Measurements from ENCODE around the gene ZSWIM3.
"Not testable (repeated sequence)": the region's sequence is repeated elsewhere in the genome, so short reads cannot be mapped to it uniquely, and the experiment has no call there.

The ZSWIM3 gene

DNA sequence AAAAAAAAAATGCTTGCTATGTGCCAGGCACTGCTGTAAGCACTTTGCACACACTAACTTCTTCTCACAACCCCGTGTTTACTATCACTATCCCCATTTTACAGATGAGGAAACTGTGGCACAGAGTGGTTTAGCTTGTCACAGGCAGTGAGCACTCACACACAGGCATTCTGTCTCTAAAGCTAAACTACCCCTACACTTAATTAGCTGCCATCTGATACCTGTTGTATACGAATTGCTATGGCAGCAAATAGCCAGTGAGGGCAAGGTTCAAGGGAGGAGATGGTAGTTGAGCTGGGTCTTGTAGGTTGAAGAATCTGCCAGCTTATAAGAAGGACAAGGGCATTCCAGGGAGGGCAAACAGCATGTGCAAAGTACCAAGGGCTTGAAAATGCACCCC, 35.5 kb upstream of the ZSWIM3 start:
- Histone ChIP-seq H3K27me3 (replicated peaks; ENCODE audit: control insufficient read depth, insufficient read depth, low read length) (peaks cover 7% of the 10 kb centered on the region), H3K9me3 (ENCODE audit: control insufficient read depth, low read length) (no peaks in the 10 kb centered on the region), H3K36me3 (ENCODE audit: control insufficient read depth, insufficient read depth, low read length, severe bottlenecking) (no peaks in the 10 kb centered on the region), H3K4me1 (ENCODE audit: control insufficient read depth, insufficient read depth, low read length) (peaks cover 38% of the 10 kb centered on the region), H3K4me3 (ENCODE audit: low read length) (no peak overlapping the region), H3K9ac (ENCODE audit: low read length) (no peak overlapping the region)
- DNase-seq (ENCODE audit: low read depth) = no peak

- Histone ChIP-seq H3K36me3 (ENCODE audit: control insufficient read depth, insufficient read depth, low read length, severe bottlenecking) (no peaks in the 10 kb centered on the region), H3K27me3 (replicated peaks; ENCODE audit: control insufficient read depth, insufficient read depth, low read length) (peaks cover 7% of the 10 kb centered on the region), H3K9ac (ENCODE audit: low read length) (peak overlapping the region; percentile 46), H3K9me3 (ENCODE audit: control insufficient read depth, low read length) (no peaks in the 10 kb centered on the region), H3K4me1 (ENCODE audit: control insufficient read depth, insufficient read depth, low read length) (peaks cover 38% of the 10 kb centered on the region), H3K4me3 (ENCODE audit: low read length) (no peak overlapping the region)
- DNase-seq (ENCODE audit: low read depth) = peak; percentile 67
These were observed 34.6 kb upstream of the ZSWIM3 start for GRCh38 chr20:45822857-45823256.

- Histone ChIP-seq H3K4me1 (ENCODE audit: control insufficient read depth, insufficient read depth, low read length) (peaks cover 43% of the 10 kb centered on the region), H3K9ac (ENCODE audit: low read length) (no peak overlapping the region), H3K9me3 (ENCODE audit: control insufficient read depth, low read length) (no peaks in the 10 kb centered on the region), H3K27me3 (replicated peaks; ENCODE audit: control insufficient read depth, insufficient read depth, low read length) (peaks cover 7% of the 10 kb centered on the region), H3K36me3 (ENCODE audit: control insufficient read depth, insufficient read depth, low read length, severe bottlenecking) (no peaks in the 10 kb centered on the region), H3K4me3 (ENCODE audit: low read length) (no peak overlapping the region)
- peak; percentile 49 for DNase-seq (ENCODE audit: low read depth)
These were observed 33.2 kb upstream of the ZSWIM3 start for GRCh38 chr20:45823949-45824835.

DNA sequence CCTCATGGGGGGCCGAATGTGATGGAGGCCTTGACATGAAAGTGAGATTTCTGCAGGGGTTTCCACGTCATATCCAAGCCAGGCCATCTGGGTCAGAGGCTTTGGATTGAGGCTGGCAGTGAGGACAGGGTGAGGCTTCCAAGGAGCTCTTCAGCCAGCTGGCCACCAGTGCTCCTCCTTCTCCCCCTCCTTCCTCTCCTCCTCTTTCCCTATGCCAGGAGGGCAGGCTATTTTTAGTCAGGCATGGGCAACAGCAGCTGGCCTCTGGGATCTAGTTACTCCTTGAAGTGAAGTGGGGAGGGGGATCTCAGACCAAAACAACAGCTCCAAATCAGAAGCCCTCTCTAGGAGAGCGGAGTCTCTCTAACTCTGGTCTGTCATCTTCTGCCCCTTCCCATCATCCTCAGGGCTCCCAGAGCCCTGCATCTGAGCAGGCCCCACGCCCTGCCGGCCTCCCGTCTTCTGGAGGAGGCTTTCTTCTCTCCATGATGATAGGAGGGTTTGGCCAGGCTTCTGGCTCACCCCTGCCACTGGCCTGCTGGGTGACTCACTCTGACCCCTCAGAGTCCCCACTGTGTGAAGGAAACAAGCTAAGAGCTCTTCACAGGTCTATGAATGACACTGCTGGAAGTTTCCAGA, 30.9 kb upstream of the ZSWIM3 start:
- H3K4me1 ChIP-seq (ENCODE audit: control insufficient read depth, insufficient read depth, low read length) = peaks cover 43% of the 10 kb centered on the region
- peak overlapping the region; percentile 1 for H3K4me3 ChIP-seq (ENCODE audit: low read length)
- peak; percentile 22 for DNase-seq (ENCODE audit: low read depth)

GRCh38 chr20:45827030-45827652, 30.3 kb upstream of the ZSWIM3 start, which contains the start of gene TNNC2:
TSS of gene TNNC2 (minus strand) at chr20:45827312. CDS start at chr20:45827248, 64 bp downstream.
- DNase-seq (ENCODE audit: low read depth) = no peak
- Histone ChIP-seq H3K36me3 (ENCODE audit: control insufficient read depth, insufficient read depth, low read length, severe bottlenecking) (no peaks in the 10 kb centered on the region), H3K9me3 (ENCODE audit: control insufficient read depth, low read length) (no peaks in the 10 kb centered on the region), H3K27me3 (replicated peaks; ENCODE audit: control insufficient read depth, insufficient read depth, low read length) (peaks cover 4% of the 10 kb centered on the region), H3K9ac (ENCODE audit: low read length) (peak within 1 kb of the TSS; percentile 71), H3K4me1 (ENCODE audit: control insufficient read depth, insufficient read depth, low read length) (peaks cover 43% of the 10 kb centered on the region), H3K4me3 (ENCODE audit: low read length) (peak within 1 kb of the TSS; percentile 1)

More for the DNA sequence above, 30.9 kb upstream of the ZSWIM3 start:
- peak overlapping the region; percentile 69 for H3K9ac ChIP-seq (ENCODE audit: low read length)
- H3K36me3 ChIP-seq (ENCODE audit: control insufficient read depth, insufficient read depth, low read length, severe bottlenecking) = no peaks in the 10 kb centered on the region
- H3K9me3 ChIP-seq (ENCODE audit: control insufficient read depth, low read length) = no peaks in the 10 kb centered on the region
- H3K27me3 ChIP-seq (replicated peaks; ENCODE audit: control insufficient read depth, insufficient read depth, low read length) = peaks cover 7% of the 10 kb centered on the region

- Histone ChIP-seq H3K9ac (ENCODE audit: low read length) (no peak overlapping the region), H3K27me3 (replicated peaks; ENCODE audit: control insufficient read depth, insufficient read depth, low read length) (peaks cover 4% of the 10 kb centered on the region), H3K36me3 (ENCODE audit: control insufficient read depth, insufficient read depth, low read length, severe bottlenecking) (no peaks in the 10 kb centered on the region), H3K9me3 (ENCODE audit: control insufficient read depth, low read length) (no peaks in the 10 kb centered on the region), H3K4me1 (ENCODE audit: control insufficient read depth, insufficient read depth, low read length) (peaks cover 46% of the 10 kb centered on the region), H3K4me3 (ENCODE audit: low read length) (no peak overlapping the region)
- no peak for DNase-seq (ENCODE audit: low read depth)
These were observed 29.7 kb upstream of the ZSWIM3 start for GRCh38 chr20:45827712-45828111.

GRCh38 chr20:45828589-45828988, 28.8 kb upstream of the ZSWIM3 start:
- Histone ChIP-seq H3K4me3 (ENCODE audit: low read length) (no peak overlapping the region), H3K9ac (ENCODE audit: low read length) (peak overlapping the region; percentile 71), H3K4me1 (ENCODE audit: control insufficient read depth, insufficient read depth, low read length) (peaks cover 45% of the 10 kb centered on the region), H3K9me3 (ENCODE audit: control insufficient read depth, low read length) (no peaks in the 10 kb centered on the region), H3K27me3 (replicated peaks; ENCODE audit: control insufficient read depth, insufficient read depth, low read length) (no peaks in the 10 kb centered on the region), H3K36me3 (ENCODE audit: control insufficient read depth, insufficient read depth, low read length, severe bottlenecking) (no peaks in the 10 kb centered on the region)
- DNase-seq (ENCODE audit: low read depth) = peak; percentile 38

GRCh38 chr20:45829673-45830106, 27.7 kb upstream of the ZSWIM3 start:
- DNase-seq (ENCODE audit: low read depth); H3K27me3 ChIP-seq (replicated peaks; ENCODE audit: control insufficient read depth, insufficient read depth, low read length); H3K9ac ChIP-seq (ENCODE audit: low read length); H3K9me3 ChIP-seq (ENCODE audit: control insufficient read depth, low read length); H3K36me3 ChIP-seq (ENCODE audit: control insufficient read depth, insufficient read depth, low read length, severe bottlenecking); H3K4me3 ChIP-seq (ENCODE audit: low read length): not testable (repeated sequence)
- H3K4me1 ChIP-seq (ENCODE audit: control insufficient read depth, insufficient read depth, low read length) = peaks cover 44% of the 10 kb centered on the region

DNA sequence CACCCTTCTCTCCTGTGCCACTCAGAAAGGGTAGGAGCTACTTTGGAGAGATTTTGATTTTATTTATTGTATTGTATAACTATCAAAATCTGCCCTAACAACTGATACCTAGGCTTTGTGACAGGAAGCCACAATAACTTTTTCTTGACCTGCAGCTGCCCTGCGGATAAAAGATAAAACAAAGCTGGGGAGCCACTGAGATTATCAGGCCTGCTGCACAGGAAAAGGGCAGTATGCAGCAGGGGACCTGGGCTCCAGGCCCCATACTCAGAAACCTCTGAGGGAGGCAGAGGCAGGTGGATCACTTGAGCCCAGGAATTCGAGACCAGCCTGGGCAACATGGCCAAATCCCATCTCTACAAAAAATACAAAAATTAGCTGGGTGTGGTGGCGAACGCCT, 24.8 kb upstream of the ZSWIM3 start:
- Histone ChIP-seq H3K4me1 (ENCODE audit: control insufficient read depth, insufficient read depth, low read length) (peaks cover 44% of the 10 kb centered on the region), H3K9me3 (ENCODE audit: control insufficient read depth, low read length) (no peaks in the 10 kb centered on the region), H3K9ac (ENCODE audit: low read length) (peak overlapping the region; percentile 97), H3K36me3 (ENCODE audit: control insufficient read depth, insufficient read depth, low read length, severe bottlenecking) (peaks cover 8% of the 10 kb centered on the region), H3K4me3 (ENCODE audit: low read length) (peak overlapping the region; percentile 91), H3K27me3 (replicated peaks; ENCODE audit: control insufficient read depth, insufficient read depth, low read length) (no peaks in the 10 kb centered on the region)
- DNase-seq (ENCODE audit: low read depth) = no peak

DNA sequence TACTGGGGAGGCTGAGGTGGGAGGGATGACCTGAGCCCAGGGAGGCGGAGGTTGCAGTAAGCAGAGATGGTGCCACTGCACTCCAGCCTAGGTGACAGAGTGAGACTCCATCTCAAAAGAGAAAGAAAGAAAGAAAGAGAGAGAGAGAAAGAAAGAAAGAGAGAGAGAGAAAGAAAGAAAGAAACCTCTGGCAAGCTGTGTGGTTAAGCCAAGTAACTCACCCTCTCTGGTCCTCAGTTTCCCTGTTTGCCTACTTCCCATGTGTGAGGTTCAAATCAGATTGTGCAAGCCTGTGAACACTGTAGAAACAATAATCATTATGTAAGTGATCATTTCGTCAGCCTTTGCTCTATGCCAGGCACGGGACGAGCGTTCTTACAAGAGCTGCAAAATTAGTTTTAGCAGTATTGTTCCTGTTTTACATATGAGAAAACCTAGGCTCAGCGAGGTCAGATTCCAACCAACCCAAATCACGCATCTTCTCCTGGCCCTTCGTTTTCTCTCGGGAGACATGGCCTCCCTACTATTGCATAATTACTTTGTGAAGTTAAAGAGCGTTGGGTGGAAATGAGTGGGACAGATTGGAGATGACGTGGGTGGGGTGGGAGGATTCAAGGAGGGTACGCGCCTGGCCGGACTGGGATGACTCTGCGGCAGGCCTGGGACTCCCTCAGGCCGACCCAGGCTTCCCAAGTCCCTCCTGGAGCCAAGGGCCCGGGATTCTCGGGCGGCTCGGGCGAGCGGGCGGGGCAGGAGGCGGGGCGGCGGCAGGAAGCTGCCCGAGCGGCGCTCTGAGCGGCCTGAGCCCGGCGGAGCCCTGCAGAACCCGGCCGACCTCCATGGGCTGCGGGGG, 24.2 kb upstream of the ZSWIM3 start, which contains the start of gene SNX21:
TSS of gene SNX21 (plus strand) at position 770 of the 853 bp plus-strand sequence. CDS start 121 bp downstream, outside the sequence.
- Histone ChIP-seq H3K9me3 (ENCODE audit: control insufficient read depth, low read length) (no peaks in the 10 kb centered on the region), H3K4me3 (ENCODE audit: low read length) (peak within 1 kb of the TSS; percentile 91), H3K4me1 (ENCODE audit: control insufficient read depth, insufficient read depth, low read length) (peaks cover 40% of the 10 kb centered on the region), H3K27me3 (replicated peaks; ENCODE audit: control insufficient read depth, insufficient read depth, low read length) (no peaks in the 10 kb centered on the region), H3K36me3 (ENCODE audit: control insufficient read depth, insufficient read depth, low read length, severe bottlenecking) (peaks cover 11% of the 10 kb centered on the region), H3K9ac (ENCODE audit: low read length) (peak within 1 kb of the TSS; percentile 97)
- peak; percentile 93 for DNase-seq (ENCODE audit: low read depth)

Data from adipocyte (in vitro differentiated cells).